UCSD-AML1 (cell line): Measurements from ENCODE around the gene KLHDC3.
A peak's percentile ranks its signal among the peaks of the same experiment; 100 is the strongest.
"Not testable (repeated sequence)": the region's sequence is repeated elsewhere in the genome, so short reads cannot be mapped to it uniquely, and the experiment has no call there.

Experiments
- DNase-seq: peaks from one replicate; lab custom pipeline; 2025; ENCODE audit not compliant: unreplicated experiment; lab: John Stamatoyannopoulos, UW

Gene KLHDC3

DNA sequence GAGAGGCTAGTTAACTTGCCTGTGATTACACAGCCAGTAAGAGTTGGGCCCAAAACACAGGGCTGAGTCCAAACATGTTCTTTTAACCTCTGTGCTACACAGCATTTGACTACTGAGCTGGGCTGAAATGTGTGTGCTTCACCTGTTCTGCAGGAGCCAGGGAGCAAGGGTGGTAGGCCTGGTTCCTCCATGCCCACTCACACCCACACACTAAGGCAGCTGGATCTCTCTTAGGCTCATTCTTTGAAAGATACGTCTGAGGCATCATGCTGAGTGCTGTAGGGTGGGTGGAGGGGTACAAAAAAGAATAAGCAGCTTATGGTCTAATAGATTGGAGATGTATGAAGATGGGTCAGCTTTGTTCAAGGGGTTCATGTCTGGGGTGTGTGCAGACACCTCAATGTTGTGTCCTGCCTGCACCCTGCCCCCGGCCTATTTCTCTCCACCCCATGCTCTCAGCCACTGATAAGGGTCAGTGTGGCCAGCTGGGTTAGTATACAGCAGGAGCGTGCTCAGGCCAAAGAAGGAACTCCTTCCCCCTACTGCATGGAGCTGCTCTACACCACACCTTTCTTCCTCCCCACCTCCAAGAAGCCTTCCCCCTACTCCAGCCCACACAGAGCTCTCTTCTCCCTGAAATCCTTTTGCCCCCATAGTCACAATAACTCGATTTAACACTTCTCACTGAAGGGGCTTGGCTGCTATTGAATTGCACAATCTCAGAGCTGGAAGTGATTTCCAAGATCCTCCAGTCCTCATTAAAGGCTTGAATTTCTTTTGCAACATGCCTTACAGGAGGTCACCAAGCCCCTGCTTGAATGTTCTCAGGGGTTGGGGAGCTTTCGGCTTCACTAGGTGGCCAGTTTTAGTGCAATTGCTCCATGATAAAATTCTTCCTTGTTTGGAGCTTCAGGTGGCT is 26.3 kb upstream of the KLHDC3 start:
- no peak for DNase-seq

- DNase-seq, result no peak
These were observed 25.5 kb upstream of the KLHDC3 start for GRCh38 chr6:42988486-42989020.

DNA sequence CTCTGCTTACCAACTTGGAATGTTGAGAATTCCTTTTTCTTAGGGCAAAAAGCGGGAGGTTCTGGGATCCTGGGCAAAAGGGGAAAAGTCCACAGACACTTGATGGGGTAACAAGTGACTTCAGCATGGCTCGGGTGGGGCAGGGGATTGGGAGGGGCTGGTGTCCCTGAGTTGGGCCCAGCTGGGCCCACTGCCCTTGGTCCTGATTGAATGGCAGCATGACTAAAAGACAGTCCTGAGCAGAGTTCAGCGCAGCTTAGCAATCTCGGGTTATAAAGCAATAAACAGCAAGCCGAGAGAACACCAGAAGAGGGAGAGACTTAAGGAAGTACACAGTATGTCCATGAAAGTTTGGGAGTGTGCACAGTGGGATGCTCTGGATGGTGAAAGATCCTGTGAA is 24.1 kb upstream of the KLHDC3 start:
- no peak for DNase-seq

GRCh38 chr6:42993445-42993844 is 20.6 kb upstream of the KLHDC3 start:
- no peak for DNase-seq

DNA sequence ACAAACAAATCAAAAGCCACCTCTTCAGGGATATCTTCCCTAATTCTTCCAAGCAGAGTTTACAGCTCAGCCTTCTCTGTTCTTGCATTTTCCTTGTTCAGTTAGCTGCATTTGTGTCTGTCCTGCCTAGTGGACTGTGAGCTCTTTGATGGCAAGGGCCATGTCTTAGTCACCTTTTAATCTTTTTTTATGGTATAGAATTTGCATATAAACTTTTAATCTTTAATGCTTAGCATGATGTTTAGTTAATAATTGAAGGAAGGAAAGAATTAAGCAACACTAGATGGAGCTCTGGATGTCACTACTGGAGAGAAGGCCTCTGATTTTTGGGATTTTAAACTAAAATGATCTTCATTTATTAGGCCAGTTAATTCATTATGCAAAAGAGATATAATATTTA is 17.5 kb upstream of the KLHDC3 start:
- DNase-seq, result no peak

- not testable (repeated sequence) for DNase-seq
These were observed 15.8 kb upstream of the KLHDC3 start for GRCh38 chr6:42998205-42998604.

DNA sequence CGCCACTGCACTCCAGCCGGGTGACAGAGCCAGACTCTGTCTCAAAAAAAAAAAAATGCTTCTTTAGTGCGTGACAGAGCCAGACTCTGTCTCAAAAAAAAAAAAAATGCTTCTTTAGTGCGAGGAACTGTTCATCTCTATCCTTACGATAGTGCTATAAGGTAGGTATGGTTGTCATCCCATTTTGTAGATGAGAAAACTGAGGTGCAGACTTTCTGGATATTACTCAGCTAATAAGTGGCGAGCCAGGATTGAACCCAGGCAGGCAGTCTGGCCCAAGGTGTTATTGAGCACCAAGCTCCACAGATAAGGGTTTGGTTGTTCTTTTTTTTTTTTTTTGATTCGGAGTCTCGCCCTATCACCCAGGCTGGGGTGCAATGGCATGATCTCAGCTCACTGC is 12.2 kb upstream of the KLHDC3 start:
- no peak for DNase-seq

GRCh38 chr6:43005844-43006243 is 8.2 kb upstream of the KLHDC3 start:
- DNase-seq, result no peak

GRCh38 chr6:43006251-43006650 is 7.8 kb upstream of the KLHDC3 start:
- no peak for DNase-seq

- no peak for DNase-seq
These were observed 6.9 kb upstream of the KLHDC3 start for GRCh38 chr6:43007126-43007525.

DNA sequence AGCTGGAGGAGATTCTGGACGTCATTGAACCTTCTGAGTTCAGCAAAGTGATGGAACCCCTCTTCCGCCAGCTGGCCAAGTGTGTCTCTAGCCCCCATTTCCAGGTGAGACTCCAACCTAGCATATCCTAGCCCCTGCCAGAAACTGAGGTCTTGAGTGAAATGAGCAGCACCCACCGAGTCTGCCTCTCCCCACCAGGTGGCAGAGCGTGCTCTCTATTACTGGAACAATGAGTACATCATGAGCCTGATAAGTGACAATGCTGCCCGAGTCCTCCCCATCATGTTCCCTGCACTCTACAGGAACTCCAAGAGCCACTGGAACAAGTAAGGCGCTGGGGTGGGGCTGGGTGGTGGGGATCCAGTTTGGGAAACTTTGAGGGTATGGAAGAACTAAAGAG is 4.9 kb upstream of the KLHDC3 start:
- DNase-seq, result peak; percentile 46

DNA sequence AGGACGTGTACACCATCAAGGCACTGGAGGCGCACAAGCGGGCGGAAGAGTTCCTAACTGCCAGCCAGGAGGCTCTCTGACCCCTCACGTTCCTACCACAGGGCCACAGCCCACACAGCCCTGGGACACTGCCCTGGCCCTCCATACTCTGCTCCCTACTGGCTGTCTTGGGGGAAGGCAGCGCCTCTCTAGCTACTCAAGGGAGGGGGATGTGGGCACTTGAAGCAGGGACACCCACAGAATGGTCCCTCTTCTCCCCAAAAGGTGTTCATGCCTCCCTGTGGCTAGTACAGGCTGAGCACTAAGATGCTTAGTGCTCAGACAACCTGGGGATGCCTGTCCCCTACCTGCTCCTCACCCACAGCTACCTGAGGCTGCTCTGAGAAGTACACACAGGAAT is 2.8 kb upstream of the KLHDC3 start:
- DNase-seq, result no peak

DNA sequence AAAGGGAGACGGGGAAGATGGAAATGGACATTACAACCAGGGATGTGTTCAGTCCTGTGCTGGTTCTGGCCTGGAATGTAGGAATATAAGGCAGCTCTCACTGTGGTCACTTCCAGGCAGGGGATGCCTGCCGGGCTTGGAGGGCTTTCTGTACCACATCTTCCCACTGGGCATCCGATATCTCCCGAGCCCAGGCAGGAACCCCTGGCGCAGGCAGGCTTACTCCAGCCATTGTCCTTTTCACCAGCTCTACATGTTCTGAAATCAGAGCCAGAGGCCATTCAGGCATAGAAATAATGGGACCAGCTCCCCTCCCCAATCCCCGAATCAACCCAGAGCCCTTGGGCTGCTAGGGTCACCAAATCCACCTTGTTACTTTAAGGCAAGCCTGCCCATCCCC is 1.7 kb upstream of the KLHDC3 start:
- no peak for DNase-seq

DNA sequence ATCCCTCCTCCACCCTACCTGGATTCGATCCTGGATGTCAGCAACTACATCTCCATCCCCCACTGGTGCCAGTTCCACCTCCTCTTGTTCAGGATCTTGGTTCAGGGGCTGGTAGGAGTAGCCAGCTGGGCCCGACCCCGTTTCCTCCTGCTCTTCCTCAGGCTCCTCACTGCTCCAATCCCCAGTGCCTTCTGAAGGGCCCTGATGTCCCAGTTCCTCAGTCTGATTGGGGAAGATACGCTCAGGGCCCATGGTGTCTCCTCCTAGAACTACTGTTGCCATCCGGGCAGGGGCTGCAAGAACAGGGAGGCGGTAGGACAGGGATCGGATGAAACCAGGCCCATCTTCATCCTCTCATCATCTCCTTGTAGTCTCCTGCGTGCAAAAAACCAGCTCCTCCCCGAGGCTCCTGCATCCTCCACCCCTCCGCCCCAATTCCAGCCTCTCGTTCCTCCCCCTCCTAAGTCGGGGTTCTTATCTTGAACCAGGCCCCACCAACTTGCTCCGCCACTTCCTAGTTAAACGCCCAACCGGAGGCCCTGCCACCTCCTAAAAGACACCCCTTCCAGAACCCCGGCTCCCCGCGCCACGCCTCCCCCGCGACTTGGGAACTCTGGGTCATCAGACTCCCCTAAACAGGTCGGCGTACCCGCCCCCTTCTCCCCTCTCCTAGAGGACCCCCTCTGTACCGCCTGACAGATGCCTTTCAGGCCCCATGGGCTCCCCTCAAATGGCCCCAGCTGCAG is 779 bp upstream of the KLHDC3 start:
- no peak for DNase-seq

DNA sequence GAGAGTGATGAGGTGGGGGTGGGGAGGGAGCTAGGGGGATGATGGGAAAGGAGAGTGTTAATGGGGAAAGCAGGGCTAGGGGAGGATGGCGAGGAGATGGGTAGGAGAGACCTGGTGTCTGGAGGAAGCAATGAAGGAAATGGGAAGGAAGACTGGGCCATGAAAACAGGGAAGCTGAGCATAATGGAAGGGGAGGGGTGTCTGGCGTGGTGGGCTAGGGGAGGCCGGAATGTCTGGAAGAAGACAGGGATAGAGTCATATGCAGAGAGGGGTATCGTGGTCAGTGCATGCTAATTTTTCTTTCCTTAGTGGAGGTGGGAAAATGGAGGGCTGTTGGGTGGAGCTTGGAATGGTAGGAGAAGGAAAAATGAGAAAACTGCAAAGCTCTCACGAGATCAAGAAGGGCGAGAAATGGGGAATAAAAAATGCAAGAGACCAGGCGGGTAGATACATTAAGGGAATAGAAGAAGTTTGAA is 423 bp downstream of the KLHDC3 start:
- DNase-seq, result no peak

- no peak for DNase-seq
These were observed 2.3 kb downstream of the KLHDC3 start for GRCh38 chr6:43016176-43016942.

GRCh38 chr6:43016943-43017334 is 2.9 kb downstream of the KLHDC3 start:
- DNase-seq, result no peak

GRCh38 chr6:43019152-43019551 is 5.1 kb downstream of the KLHDC3 start:
- DNase-seq, result no peak

GRCh38 chr6:43020052-43020705 is 6.1 kb downstream of the KLHDC3 start:
- DNase-seq, result no peak

DNA sequence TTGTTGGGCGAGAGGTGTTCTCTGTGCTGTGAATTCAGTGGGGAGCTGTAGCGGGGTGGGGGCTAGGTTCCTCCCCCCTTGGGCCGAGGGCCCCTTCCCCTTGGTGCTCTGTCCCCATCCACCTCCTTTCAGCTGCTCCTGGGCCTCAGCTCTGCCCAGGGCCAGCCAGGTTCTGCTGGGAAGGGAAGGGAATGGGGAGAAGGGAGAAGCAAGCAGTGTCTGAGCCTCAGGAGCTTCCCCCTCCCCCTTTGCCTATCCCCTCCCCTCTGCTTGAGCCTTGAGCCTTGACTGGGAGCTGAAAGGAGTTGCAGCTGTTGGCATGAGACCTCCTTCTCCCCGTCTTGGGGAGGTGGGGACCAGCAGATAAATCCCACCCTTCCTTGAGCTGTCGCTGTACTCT is 6.8 kb downstream of the KLHDC3 start:
- no peak for DNase-seq
